ENCODE results near the gene IFT43. TPM values are rescaled to one million over a fixed set of nuclear protein-coding genes. Genes with fewer than 3 reads are reported as not detected.

IFT43 gene
- polyA plus RNA-seq, 3 donors = 21.5 to 38.9 (median 33.3) TPM

- H3K27ac ChIP-seq (ENCODE audit: low read depth, low read length) = no peak overlapping the region
Observed at GRCh38 chr14:76090616-76091391, 105.2 kb downstream of the IFT43 start.

GRCh38 chr14:76093077-76093476 lies 107.5 kb downstream of the IFT43 start:
- 80 to 88% (median 80%) methylated on average over 2 of the region's 2 CpGs for WGBS, 3 donors

More at GRCh38 chr14:76090616-76091391, 105.2 kb downstream of the IFT43 start:
- WGBS, 3 donors = 58 to 67% (median 59%) methylated on average over 16 of the region's 16 CpGs

GRCh38 chr14:76096257-76096656 lies 110.7 kb downstream of the IFT43 start:
- WGBS, 3 donors = 84 to 87% (median 85%) methylated on average over 5 of the region's 5 CpGs
- H3K27ac ChIP-seq (ENCODE audit: low read depth, low read length) = no peak overlapping the region

More at GRCh38 chr14:76093077-76093476, 107.5 kb downstream of the IFT43 start:
- H3K27ac ChIP-seq (ENCODE audit: low read depth, low read length) = no peak overlapping the region

DNA sequence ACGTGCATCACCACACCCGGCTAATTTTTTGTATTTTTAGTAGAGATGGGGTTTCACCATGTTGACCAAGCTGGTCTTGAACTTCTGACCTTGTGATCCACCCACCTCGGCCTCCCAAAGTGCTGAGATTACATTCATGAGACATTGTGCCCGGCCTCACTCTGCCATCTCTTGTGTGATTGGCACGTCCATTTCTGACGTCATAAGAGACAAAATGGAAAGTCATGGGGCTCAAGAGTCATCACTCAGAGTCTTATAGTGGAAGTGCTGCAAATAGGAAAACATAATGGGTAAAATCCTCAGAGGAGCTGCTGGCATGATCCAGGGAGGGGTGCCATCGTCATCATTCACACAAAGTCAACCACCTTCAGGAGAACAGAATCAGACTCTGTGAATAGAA lies 112.0 kb downstream of the IFT43 start:
- WGBS, 3 donors = 87 to 91% (median 88%) methylated on average over 7 of the region's 7 CpGs
- no peak overlapping the region for H3K27ac ChIP-seq (ENCODE audit: low read depth, low read length)

DNA sequence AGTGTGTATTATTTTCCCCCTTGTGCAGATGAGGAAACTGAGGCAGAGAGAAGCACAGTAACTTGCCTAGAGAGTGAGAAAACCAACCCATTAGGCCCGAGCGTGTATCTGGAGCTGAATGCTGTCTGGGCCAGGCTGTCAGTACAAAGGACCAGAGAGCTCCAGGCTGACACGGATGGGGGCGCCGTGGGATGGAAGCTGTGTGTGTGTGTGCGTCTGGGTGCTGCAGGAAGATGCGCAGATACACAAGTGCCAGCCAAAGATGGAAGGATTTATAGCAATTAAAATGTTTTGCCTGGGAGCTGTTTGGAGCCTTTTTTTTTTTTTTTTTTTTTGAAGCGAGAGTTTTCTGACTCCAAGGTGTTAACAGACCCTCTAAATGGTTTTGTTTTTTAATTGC lies 112.5 kb downstream of the IFT43 start:
- no peak overlapping the region for H3K27ac ChIP-seq (ENCODE audit: low read depth, low read length)
- WGBS, 3 donors = 64 to 89% (median 86%) methylated on average over 8 of the region's 8 CpGs

- no peak overlapping the region for H3K27ac ChIP-seq (ENCODE audit: low read depth, low read length)
- 77 to 87% (median 78%) methylated on average over 26 to 28 of the region's 28 CpGs for WGBS, 3 donors
Observed at GRCh38 chr14:76098916-76099675, 113.5 kb downstream of the IFT43 start.

DNA sequence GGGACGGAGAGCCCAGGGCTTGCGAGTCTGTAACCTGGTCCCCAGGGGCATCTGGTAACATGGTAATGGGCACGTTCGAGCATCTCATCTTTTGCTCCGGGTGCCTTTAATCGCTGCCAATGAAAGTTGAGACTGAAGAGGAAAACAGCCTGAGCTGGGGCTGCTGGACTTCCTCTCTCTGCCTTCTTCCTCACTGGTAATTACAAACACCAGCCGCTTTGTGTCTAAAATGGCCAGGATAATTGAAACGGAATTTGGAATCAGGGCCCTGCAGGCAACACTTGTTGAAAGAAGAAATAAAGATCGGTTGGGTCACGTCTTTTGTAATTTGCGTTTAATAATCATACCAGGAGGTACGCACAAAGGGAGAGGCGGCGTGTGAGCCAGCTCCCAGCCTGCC lies 114.7 kb downstream of the IFT43 start:
- H3K27ac ChIP-seq (ENCODE audit: low read depth, low read length) = no peak overlapping the region
- 67 to 78% (median 74%) methylated on average over 14 of the region's 14 CpGs for WGBS, 3 donors

DNA sequence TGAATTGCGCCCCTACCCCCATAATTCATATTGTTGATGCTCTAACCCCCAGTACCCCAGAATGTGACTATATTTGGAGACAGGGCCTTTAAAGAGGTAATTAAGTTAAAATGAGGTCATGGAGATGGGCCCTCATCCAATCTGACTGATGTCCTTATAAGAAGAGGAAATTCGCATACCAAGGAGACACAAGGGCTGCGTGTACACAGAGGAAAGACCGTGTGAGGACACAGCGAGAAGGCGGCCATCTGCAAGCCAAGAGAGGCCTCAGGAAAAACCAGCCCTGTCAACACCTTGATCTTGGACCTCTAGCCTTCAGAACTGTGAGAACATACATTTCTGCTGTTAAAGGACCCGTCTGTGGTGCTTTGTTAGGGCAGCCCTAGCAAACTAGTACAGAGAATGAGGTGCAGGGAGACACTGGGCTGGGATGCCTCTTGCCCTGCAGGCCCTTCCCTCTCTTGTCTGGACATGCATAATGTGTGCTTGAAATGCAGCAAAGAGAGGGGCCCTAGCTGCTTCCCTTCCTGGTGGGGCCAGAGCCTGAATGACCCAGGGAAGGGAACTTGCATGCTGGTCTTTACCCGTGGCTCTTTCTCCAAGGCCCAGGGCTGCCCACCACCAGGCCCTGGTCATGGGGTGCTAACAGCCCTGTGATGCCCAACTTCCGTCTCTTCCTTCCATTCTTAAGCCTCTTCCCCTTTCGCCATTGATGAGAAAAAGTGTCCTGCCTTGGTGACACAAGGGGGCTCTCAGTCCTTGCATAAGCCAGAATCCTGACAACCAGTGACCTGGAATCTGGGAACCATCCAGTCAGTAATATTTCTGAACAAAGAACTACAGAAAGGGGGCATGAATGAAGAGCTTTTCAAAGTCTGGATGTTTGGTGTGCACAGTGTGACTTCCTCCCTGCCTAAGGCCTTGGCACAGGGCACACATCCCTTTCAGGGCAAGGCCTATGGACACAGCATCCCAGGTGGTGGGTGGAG lies 116.1 kb downstream of the IFT43 start:
- WGBS, 3 donors = 60 to 74% (median 63%) methylated on average over 10 of the region's 10 CpGs
- H3K27ac ChIP-seq (ENCODE audit: low read depth, low read length) = no peak overlapping the region

GRCh38 chr14:76104802-76105355 lies 119.3 kb downstream of the IFT43 start:
- 78 to 81% (median 78%) methylated on average over 8 of the region's 8 CpGs for WGBS, 3 donors
- no peak overlapping the region for H3K27ac ChIP-seq (ENCODE audit: low read depth, low read length)

GRCh38 chr14:76106188-76106587 lies 120.6 kb downstream of the IFT43 start:
- WGBS, 3 donors = 76 to 80% (median 78%) methylated on average over 2 of the region's 2 CpGs

DNA sequence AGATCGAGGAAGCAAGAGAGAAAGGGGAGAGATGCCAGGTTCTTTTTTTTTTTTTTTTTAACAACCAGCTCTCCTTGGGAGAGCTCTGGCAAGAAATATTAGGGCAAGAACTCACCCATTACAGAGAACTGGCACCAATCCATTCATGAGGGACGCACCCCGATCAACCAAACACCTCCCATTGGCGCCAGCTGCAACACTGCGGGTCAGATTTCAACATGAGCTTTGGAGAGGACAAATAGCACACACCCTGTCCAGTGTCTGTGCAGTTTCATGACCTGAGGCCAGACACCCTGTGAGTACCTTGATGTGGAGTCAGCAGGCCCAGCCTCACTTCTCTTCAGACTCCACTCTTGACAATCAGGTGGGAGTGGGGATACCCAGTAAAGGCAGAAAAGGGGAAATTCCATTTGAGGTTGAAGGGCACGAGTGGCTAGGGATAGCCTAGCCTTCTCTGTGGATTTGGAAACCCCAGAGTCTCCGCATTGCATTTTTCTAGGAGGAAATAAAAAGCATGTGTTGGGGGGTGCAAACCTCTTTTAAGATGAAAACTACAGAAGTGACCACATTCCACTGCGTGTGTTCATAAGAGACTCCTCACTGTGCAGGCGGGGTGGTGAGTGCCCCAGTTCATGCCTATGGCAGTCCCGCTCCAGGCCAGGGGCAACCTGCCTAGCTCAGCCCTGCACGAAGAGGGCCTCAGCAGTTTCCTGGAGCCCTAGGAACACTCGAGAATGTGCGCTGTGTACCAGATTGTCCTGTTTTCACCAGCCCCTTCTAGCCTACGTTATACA lies 123.7 kb downstream of the IFT43 start:
- 78 to 81% (median 79%) methylated on average over 14 of the region's 14 CpGs for WGBS, 3 donors
- H3K27ac ChIP-seq (ENCODE audit: low read depth, low read length) = no peak overlapping the region

More at GRCh38 chr14:76106188-76106587, 120.6 kb downstream of the IFT43 start:
- no peak overlapping the region for H3K27ac ChIP-seq (ENCODE audit: low read depth, low read length)

- 51 to 62% (median 55%) methylated on average over 22 of the region's 22 CpGs for WGBS, 3 donors
- H3K27ac ChIP-seq (ENCODE audit: low read depth, low read length) = no peak overlapping the region
Observed at GRCh38 chr14:76112889-76113624, 127.5 kb downstream of the IFT43 start.

GRCh38 chr14:76113691-76114090 lies 128.1 kb downstream of the IFT43 start:
- WGBS, 3 donors = 35 to 42% (median 40%) methylated on average over 8 of the region's 8 CpGs
- H3K27ac ChIP-seq (ENCODE audit: low read depth, low read length) = no peak overlapping the region

DNA sequence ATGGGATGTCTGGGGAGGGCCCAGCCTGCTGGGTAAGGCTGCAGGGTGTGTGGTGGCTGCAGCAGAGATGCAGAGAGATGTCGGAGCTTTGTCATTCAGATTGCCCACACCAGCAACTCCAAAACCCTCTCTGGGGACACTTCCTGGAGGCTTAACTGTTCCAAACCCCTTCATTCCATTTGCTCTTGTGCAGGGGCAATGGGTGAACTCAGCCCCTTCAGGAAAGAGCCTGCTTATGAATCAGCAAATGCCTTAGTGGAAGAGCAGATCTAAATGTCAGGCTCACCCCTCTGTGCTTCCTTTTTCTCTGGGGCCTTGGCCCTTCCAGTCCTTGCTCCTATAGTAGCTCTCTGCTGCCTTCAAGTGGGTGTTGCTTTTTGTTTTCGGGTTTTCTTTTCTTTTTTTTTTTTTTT lies 129.5 kb downstream of the IFT43 start:
- H3K27ac ChIP-seq (ENCODE audit: low read depth, low read length) = no peak overlapping the region
- WGBS, 3 donors = 52 to 81% (median 73%) methylated on average over 2 of the region's 2 CpGs

DNA sequence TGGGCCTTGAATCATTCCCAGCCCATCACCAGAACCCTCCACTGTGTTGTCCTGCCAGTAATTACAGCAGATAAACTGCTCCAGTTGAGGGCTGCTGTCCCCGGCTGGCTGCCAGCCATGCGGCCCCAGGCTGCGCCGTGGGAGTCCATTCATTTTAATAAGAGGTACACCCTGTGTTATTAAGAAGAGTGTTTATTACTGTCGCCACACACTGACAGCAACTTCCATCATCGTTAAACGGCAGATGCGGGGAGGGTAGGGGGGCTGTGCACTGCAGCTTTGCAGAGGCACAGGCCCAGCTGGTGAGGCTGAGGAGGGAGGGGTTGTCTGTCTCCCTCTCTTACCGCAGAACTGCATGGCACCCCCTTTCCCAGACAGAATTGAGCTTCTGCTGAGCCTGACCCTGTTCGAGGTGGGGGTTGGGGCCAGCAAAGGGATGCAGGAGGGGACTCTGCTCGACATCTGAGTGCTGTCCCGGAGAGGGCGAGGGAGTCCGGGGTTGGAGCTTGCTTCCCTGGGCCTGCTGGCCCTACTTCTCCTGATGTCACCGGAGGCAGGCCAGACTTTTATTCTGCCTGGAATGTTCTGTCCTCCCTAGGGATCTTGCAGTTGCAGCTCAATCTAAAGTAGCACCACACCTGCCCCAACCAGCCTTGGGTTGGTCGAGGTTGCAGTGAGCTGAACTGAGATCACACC lies 132.4 kb downstream of the IFT43 start:
- 47 to 63% (median 51%) methylated on average over 16 of the region's 16 CpGs for WGBS, 3 donors
- H3K27ac ChIP-seq (ENCODE audit: low read depth, low read length) = no peak overlapping the region

GRCh38 chr14:76118594-76118993 lies 133.0 kb downstream of the IFT43 start:
- H3K27ac ChIP-seq (ENCODE audit: low read depth, low read length) = no peak overlapping the region
- WGBS, 3 donors = 70 to 91% (median 76%) methylated on average over 4 of the region's 4 CpGs
